ENCODE measurements around the gene SLC1A1. TPM values are rescaled to one million over a fixed set of nuclear protein-coding genes. Genes with fewer than 3 reads are reported as not detected.

The SLC1A1 gene
- total RNA-seq, 4 donors from 2014 or later: 48.4 to 56.7 (median 49.7) TPM

GRCh38 chr9:4573634-4574389, 83.5 kb downstream of the SLC1A1 start:
- Histone ChIP-seq H3K27me3 (no peaks in the 10 kb centered on the region), H3K4me1 (peaks cover 34 to 48% of the 10 kb centered on the region in 2 donors), H3K36me3 (peaks cover 3 to 8% of the 10 kb centered on the region in 2 donors), H3K4me3 (replicated peaks in 1 of 3) (no peak overlapping the region), H3K9me3 (no peaks in the 10 kb centered on the region), H3K27ac (peak overlapping the region; percentile 80 to 95 (median 90))
- 35 to 42% methylated on average over 5 of the region's 5 CpGs for WGBS, 2 donors
- peak in 1 of 2 donors; percentile 40 for TF ChIP-seq POLR2A (IDR thresholded peaks at IDR 0.05)
- TF ChIP-seq CTCF (IDR thresholded peaks at IDR 0.05): peak in 1 of 6 experiments; percentile 5
- DNase-seq: peak; percentile 93
- intact Hi-C loops (cut with DNase I): no loop called here

- Histone ChIP-seq H3K9me3 (no peaks in the 10 kb centered on the region), H3K4me1 (peaks cover 42 to 56% of the 10 kb centered on the region in 2 donors), H3K27me3 (no peaks in the 10 kb centered on the region), H3K36me3 (peaks cover 3 to 8% of the 10 kb centered on the region in 2 donors), H3K4me3 (replicated peaks in 1 of 3) (no peak overlapping the region), H3K27ac (peak overlapping the region; percentile 80 to 95 (median 90))
- TF ChIP-seq POLR2A (IDR thresholded peaks at IDR 0.05): no peak
- no peak for TF ChIP-seq CTCF (IDR thresholded peaks at IDR 0.05)
- no peak for DNase-seq
- 92 to 97% methylated on average over 7 of the region's 7 CpGs for WGBS, 2 donors
- intact Hi-C loops (cut with DNase I): no loop called here
Observed at GRCh38 chr9:4574657-4575243, 84.5 kb downstream of the SLC1A1 start.

GRCh38 chr9:4575997-4576396, 85.7 kb downstream of the SLC1A1 start:
- Histone ChIP-seq H3K27me3 (no peaks in the 10 kb centered on the region), H3K4me3 (replicated peaks in 1 of 3) (no peak overlapping the region), H3K9me3 (no peaks in the 10 kb centered on the region), H3K4me1 (peaks cover 53 to 69% of the 10 kb centered on the region in 2 donors), H3K27ac (peak overlapping the region in 2 of 3 donors; percentile 46 to 90), H3K36me3 (peaks cover 3 to 8% of the 10 kb centered on the region in 2 donors)
- intact Hi-C loops (cut with DNase I): no loop called here
- no peak for DNase-seq
- 85 to 94% methylated on average over 8 of the region's 8 CpGs for WGBS, 2 donors
- TF ChIP-seq POLR2A (IDR thresholded peaks at IDR 0.05) (no peak), CTCF (IDR thresholded peaks at IDR 0.05) (no peak)

- Histone ChIP-seq H3K27ac (peak overlapping the region in 2 of 3 donors; percentile 46 to 90), H3K27me3 (no peaks in the 10 kb centered on the region), H3K36me3 (peaks cover 3 to 8% of the 10 kb centered on the region in 2 donors), H3K4me3 (replicated peaks in 1 of 3) (no peak overlapping the region), H3K9me3 (no peaks in the 10 kb centered on the region), H3K4me1 (peaks cover 57 to 70% of the 10 kb centered on the region in 2 donors)
- no peak for DNase-seq
- TF ChIP-seq CTCF (IDR thresholded peaks at IDR 0.05): no peak
- no peak for TF ChIP-seq POLR2A (IDR thresholded peaks at IDR 0.05)
- 93 to 94% methylated on average over 8 of the region's 8 CpGs for WGBS, 2 donors
- intact Hi-C loops (cut with DNase I): no loop called here
Observed at GRCh38 chr9:4576448-4576847, 86.2 kb downstream of the SLC1A1 start.

GRCh38 chr9:4579001-4579400, 88.7 kb downstream of the SLC1A1 start:
- H3K4me3 ChIP-seq (replicated peaks in 1 of 3): no peak overlapping the region
- H3K27me3 ChIP-seq: no peaks in the 10 kb centered on the region
- H3K27ac ChIP-seq: peak overlapping the region; percentile 91 to 96 (median 95)
- peaks cover 3 to 15% of the 10 kb centered on the region in 2 donors for H3K36me3 ChIP-seq
- no peak for TF ChIP-seq CTCF (IDR thresholded peaks at IDR 0.05)
- TF ChIP-seq POLR2A (IDR thresholded peaks at IDR 0.05): peak in 1 of 2 donors; percentile 12
- H3K9me3 ChIP-seq: no peaks in the 10 kb centered on the region
- intact Hi-C loops (cut with DNase I): no loop called here
- H3K4me1 ChIP-seq: peaks cover 52 to 71% of the 10 kb centered on the region in 2 donors
- no peak for DNase-seq
- WGBS, 2 donors: 68 to 75% methylated on average over 2 of the region's 2 CpGs
